PC-3 (cell line): ENCODE results near the gene ERCC3. TPM values are rescaled to one million over a fixed set of nuclear protein-coding genes. Genes with fewer than 3 reads are reported as not detected.
"Not testable (repeated sequence)": the region's sequence is repeated elsewhere in the genome, so short reads cannot be mapped to it uniquely, and the experiment has no call there.

Experiments
- ATAC-seq: fragments of 200-7000 bp; cut with Tn5 transposase; 2 replicates; pipeline ENCODE4 v1.9.1; 2020; ENCODE audit warnings: mild to moderate bottlenecking, moderate library complexity
- BruUV-seq: library from RNA; stranded (reverse); fragments of 400-500 nt; replicated peaks from 2 replicates; lab custom pipeline; 2021; lab: Mats Ljungman, UMichigan
- CTCF ChIA-PET: fragments of 300-600 bp; sonication (Branson Sonifier 250); formaldehyde crosslinking; loops from one replicate; lab custom pipeline; 2022; ENCODE audit warnings: antibody characterized with exemption; lab: Charles Lee
- POLR2A ChIA-PET: fragments of 300-600 bp; sonication (Branson Sonifier 250); formaldehyde crosslinking; loops from one replicate; lab custom pipeline; 2022; ENCODE audit warnings: antibody characterized with exemption; ENCODE audit not compliant: unreplicated experiment; lab: Charles Lee
- DNase-seq: peaks from one replicate; pipeline ENCODE4 v3.0.0-alpha.2; 2015
- H2AFZ ChIP-seq: fragments of 300-600 bp; sonication (generic); 2 replicates; pipeline ENCODE4 v1.6.0; 2016; ENCODE audit warnings: antibody characterized with exemption, low read length
- H3F3A ChIP-seq: fragments of 300-600 bp; sonication (generic); one replicate; pipeline ENCODE4 v1.6.0; 2017; ENCODE audit warnings: antibody characterized with exemption, low read length, control low read depth, mild to moderate bottlenecking; ENCODE audit not compliant: unreplicated experiment
- H3K27ac ChIP-seq: fragments of 300-600 bp; sonication (generic); 2 replicates; pipeline ENCODE4 v1.5.1; 2016; ENCODE audit warnings: mild to moderate bottlenecking, low read length
- H3K27me3 ChIP-seq: fragments of 300-600 bp; sonication (generic); 2 replicates; pipeline ENCODE4 v1.6.1; 2016; ENCODE audit warnings: low read length, mixed read lengths
- H3K36me3 ChIP-seq: fragments of 300-600 bp; sonication (generic); 2 replicates; pipeline ENCODE4 v1.6.1; 2016; ENCODE audit warnings: low read depth, mixed run types, low read length, mixed read lengths
- H3K4me1 ChIP-seq: fragments of 300-600 bp; sonication (generic); 2 replicates; pipeline ENCODE4 v1.5.1; 2016; ENCODE audit warnings: low read length; ENCODE audit not compliant: insufficient read depth
- H3K4me2 ChIP-seq: fragments of 300-600 bp; sonication (generic); 2 replicates; pipeline ENCODE4 v1.6.0; 2016; ENCODE audit warnings: low read length
- H3K4me3 ChIP-seq: fragments of 300-600 bp; sonication (generic); 2 replicates; pipeline ENCODE4 v1.5.1; 2016; ENCODE audit warnings: mild to moderate bottlenecking, low read length, mixed read lengths
- H3K79me2 ChIP-seq: fragments of 300-600 bp; sonication (generic); 2 replicates; pipeline ENCODE4 v1.6.1; 2017; ENCODE audit warnings: low read length, mixed read lengths
- H3K9ac ChIP-seq: fragments of 300-600 bp; sonication (generic); 2 replicates; pipeline ENCODE4 v1.6.0; 2016; ENCODE audit warnings: mild to moderate bottlenecking, low read length
- H3K9me2 ChIP-seq: fragments of 300-600 bp; sonication (generic); replicated peaks from 2 replicates; pipeline ENCODE4 v1.6.1; 2016; ENCODE audit warnings: mixed run types, low read length, mixed read lengths
- H3K9me3 ChIP-seq: fragments of 300-600 bp; sonication (generic); 2 replicates; pipeline ENCODE4 v1.6.1; 2016; ENCODE audit warnings: low read length, mixed read lengths
- H4K20me1 ChIP-seq: fragments of 300-600 bp; sonication (generic); 2 replicates; pipeline ENCODE4 v1.6.1; 2016; ENCODE audit warnings: low read length, mixed read lengths
- CTCF ChIP-seq: fragments of 300-600 bp; sonication (generic); conservative IDR thresholded peaks from 2 replicates; pipeline ENCODE4 v1.5.1; 2017; ENCODE audit warnings: antibody characterized with exemption, low read depth, mild to moderate bottlenecking, low read length
- EZH2 ChIP-seq: fragments of 300-600 bp; sonication (generic); IDR thresholded peaks from one replicate; pipeline ENCODE4 v1.6.1; 2017; ENCODE audit warnings: antibody characterized with exemption, mild to moderate bottlenecking, low read length; ENCODE audit not compliant: unreplicated experiment
- EZH2phosphoT487 ChIP-seq: fragments of 300-600 bp; sonication (generic); IDR thresholded peaks from 2 replicates; pipeline ENCODE4 v1.6.1; 2018; ENCODE audit warnings: mild to moderate bottlenecking, antibody characterized with exemption, low read length, borderline replicate concordance
- intact Hi-C: fragments of 100-400 bp; cut with micrococcal nuclease; formaldehyde crosslinking; loops from 2 replicates; pipeline ENCODE4 v1.9.0; 2023
- total RNA-seq: library from RNA; depleted of rRNA; stranded (reverse); fragments of >200 nt; gene quantifications from 2 replicates; pipeline ENCODE4 v1.2.3, GENCODE V29; 2014; rRNA removed

The ERCC3 gene
- total RNA-seq, 1 experiment from 2014 or later: 39.0 TPM

DNA sequence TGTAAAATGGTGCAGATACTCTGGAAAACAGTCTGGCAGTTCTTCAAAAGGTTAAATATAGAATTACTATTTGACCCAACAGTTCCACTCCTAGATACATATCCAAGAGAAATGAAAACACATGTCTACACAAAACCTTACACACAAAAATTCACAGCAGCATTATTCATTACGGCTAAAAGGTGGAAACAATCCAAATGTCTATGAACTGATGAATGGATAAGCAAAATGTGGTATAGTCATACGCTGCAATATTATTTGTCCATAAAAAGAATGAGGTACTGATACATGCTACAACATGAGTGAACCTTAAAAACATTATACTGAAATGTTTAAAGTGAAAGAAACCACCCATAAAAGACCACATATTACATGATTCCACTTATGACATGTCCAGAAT is 77.8 kb downstream of the ERCC3 start:
- CTCF ChIA-PET: no interaction called here
- no peaks in the 10 kb centered on the region for H3K27me3 ChIP-seq
- H3K27ac ChIP-seq: peak overlapping the region; percentile 99
- H3K4me1 ChIP-seq: peaks cover 32% of the 10 kb centered on the region
- BruUV-seq: no TSS peak
- peaks cover 6% of the 10 kb centered on the region for H3F3A ChIP-seq
- no peak overlapping the region for H3K9ac ChIP-seq
- H4K20me1 ChIP-seq: no peaks in the 10 kb centered on the region
- TF ChIP-seq EZH2phosphoT487 (no peak), EZH2 (no peak), CTCF (no peak)
- no peaks in the 10 kb centered on the region for H3K9me3 ChIP-seq
- H3K79me2 ChIP-seq: no peaks in the 10 kb centered on the region
- DNase-seq: no peak
- H3K4me2 ChIP-seq: no peak overlapping the region
- intact Hi-C loops: no loop called here
- H3K9me2 ChIP-seq: no peaks in the 10 kb centered on the region
- no peak overlapping the region for H3K4me3 ChIP-seq
- POLR2A ChIA-PET: no interaction called here
- H3K36me3 ChIP-seq: no peaks in the 10 kb centered on the region
- no peak for ATAC-seq
- H2AFZ ChIP-seq: no peak overlapping the region

DNA sequence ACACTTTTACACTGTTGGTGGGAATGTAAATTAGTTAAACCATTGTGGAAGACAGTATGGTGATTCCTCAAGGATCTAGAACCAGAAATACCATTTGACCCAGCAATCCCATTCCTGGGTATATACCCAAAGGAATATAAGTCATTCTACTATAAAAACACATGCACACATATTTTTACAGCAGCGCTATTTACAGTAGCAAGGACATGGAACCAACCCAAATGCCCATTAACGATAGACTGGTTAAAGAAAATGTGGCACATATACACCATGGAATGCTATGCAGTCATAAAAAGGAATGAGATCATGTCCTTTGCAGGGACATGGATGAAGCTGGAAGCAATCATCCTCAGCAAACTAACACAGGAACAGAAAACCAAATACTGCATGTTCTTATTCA is 79.7 kb downstream of the ERCC3 start:
- CTCF ChIA-PET, H3K4me2 ChIP-seq, H2AFZ ChIP-seq, H3K79me2 ChIP-seq, intact Hi-C loops, H3F3A ChIP-seq, H3K36me3 ChIP-seq, H3K9me2 ChIP-seq, H3K27me3 ChIP-seq, H3K27ac ChIP-seq, BruUV-seq, ATAC-seq, H3K4me3 ChIP-seq, H4K20me1 ChIP-seq, H3K9ac ChIP-seq, DNase-seq, POLR2A ChIA-PET, H3K9me3 ChIP-seq: not testable (repeated sequence)
- peaks cover 25% of the 10 kb centered on the region for H3K4me1 ChIP-seq

GRCh38 chr2:127208313-127208712 is 85.6 kb downstream of the ERCC3 start:
- CTCF ChIA-PET: no interaction called here
- no peak overlapping the region for H3K27ac ChIP-seq
- intact Hi-C loops: no loop called here
- no peaks in the 10 kb centered on the region; the same call in 1 of the 2 replicates for H3K4me1 ChIP-seq
- POLR2A ChIA-PET: no interaction called here
- H3K9ac ChIP-seq: no peak overlapping the region
- no peaks in the 10 kb centered on the region for H3K9me3 ChIP-seq
- no peak overlapping the region for H2AFZ ChIP-seq
- H3K4me3 ChIP-seq: no peak overlapping the region
- H3K36me3 ChIP-seq: no peaks in the 10 kb centered on the region
- H3K9me2 ChIP-seq: no peaks in the 10 kb centered on the region
- BruUV-seq: no TSS peak
- no peak overlapping the region for H3K4me2 ChIP-seq
- ATAC-seq (no peak), DNase-seq (peak; percentile 39)
- no peaks in the 10 kb centered on the region for H3K27me3 ChIP-seq
- TF ChIP-seq EZH2phosphoT487: no peak
- TF ChIP-seq CTCF: no peak
- TF ChIP-seq EZH2: no peak
- no peaks in the 10 kb centered on the region for H3K79me2 ChIP-seq
- no peaks in the 10 kb centered on the region for H3F3A ChIP-seq
- H4K20me1 ChIP-seq: no peaks in the 10 kb centered on the region

Other genes starting within 250 kb of the ERCC3 start
- 58.9 and 77.5 TPM in 2 replicates for gene BIN1, start 187.0 kb downstream of the ERCC3 start, total RNA-seq
- 0.36 and 1.2 TPM in 2 replicates for gene CYP27C1, start 73.8 kb downstream of the ERCC3 start, total RNA-seq
- gene MAP3K2, start 93.8 kb upstream of the ERCC3 start, total RNA-seq: 54.6 and 64.7 TPM in 2 replicates
- 0.35 and 0.58 TPM in 2 replicates for gene PROC, start 124.3 kb upstream of the ERCC3 start, total RNA-seq
- 51.4 and 63.6 TPM in 2 replicates for gene IWS1, start 232.3 kb upstream of the ERCC3 start, total RNA-seq
- gene MYO7B, start 241.5 kb upstream of the ERCC3 start, total RNA-seq: 28.0 and 37.8 TPM in 2 replicates